Mucosa of rectum (tissue), 2 donors: ENCODE measurements around the gene AADAT.
"Not testable (repeated sequence)": the region's sequence is repeated elsewhere in the genome, so short reads cannot be mapped to it uniquely, and the experiment has no call there.

Experiments
- H3K27ac ChIP-seq, 2 donors: one replicate each; pipeline ENCODE4 v1.7.0; 2013; ENCODE audit warnings: inconsistent platforms in 2 of 2, low read depth in 2 of 2, low read length in 2 of 2
- H3K27me3 ChIP-seq, 2 donors: one replicate each; pipeline ENCODE4 v1.7.0; 2013; ENCODE audit warnings: low read length in 2 of 2; ENCODE audit not compliant: control insufficient read depth in 2 of 2, insufficient read depth in 2 of 2
- H3K36me3 ChIP-seq, 2 donors: one replicate each; pipeline ENCODE4 v1.7.0; 2013; ENCODE audit warnings: low read length in 2 of 2; ENCODE audit not compliant: control insufficient read depth in 2 of 2, insufficient read depth in 2 of 2
- H3K4me1 ChIP-seq, 2 donors: one replicate each; pipeline ENCODE4 v1.7.0; 2013; ENCODE audit warnings: low read length in 2 of 2, mild to moderate bottlenecking in 1 of 2; ENCODE audit not compliant: control insufficient read depth in 2 of 2, insufficient read depth in 2 of 2
- H3K4me3 ChIP-seq, 2 donors: one replicate each; pipeline ENCODE4 v1.7.0; 2013; ENCODE audit warnings: low read length in 2 of 2
- H3K9ac ChIP-seq, 2 donors: one replicate each; pipeline ENCODE4 v1.7.0; 2013; ENCODE audit warnings: low read length in 2 of 2, low read depth in 1 of 2, mild to moderate bottlenecking in 1 of 2
- H3K9me3 ChIP-seq, 2 donors: one replicate each; pipeline ENCODE4 v1.7.0; 2013; ENCODE audit warnings: low read length in 2 of 2; ENCODE audit not compliant: control insufficient read depth in 2 of 2
- donor health status: healthy.
- donor health status: Normal muscosa, but diverticular disease.

Gene AADAT

DNA sequence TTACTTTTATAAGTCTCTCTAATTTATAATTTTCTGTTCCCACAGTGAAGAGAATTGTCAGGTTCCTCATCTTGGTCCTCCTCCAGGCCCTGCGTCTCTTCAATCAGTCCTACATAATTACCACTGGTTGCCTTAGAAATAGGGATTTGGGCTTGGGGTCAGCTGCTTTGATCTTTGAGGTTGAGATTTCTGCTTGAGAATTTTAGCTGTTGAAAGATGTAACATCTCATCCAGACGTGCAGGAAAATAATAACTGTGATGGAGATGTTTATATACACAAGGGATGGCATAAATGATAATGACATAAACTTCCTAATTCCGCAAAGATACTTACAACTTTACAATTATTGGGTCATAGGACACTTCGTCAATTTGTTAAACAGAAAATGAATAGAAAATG, 30.3 kb downstream of the AADAT start:
- Histone ChIP-seq H3K27ac (no peak overlapping the region), H3K27me3 (no peaks in the 10 kb centered on the region), H3K36me3 (no peaks in the 10 kb centered on the region), H3K4me3 (no peak overlapping the region), H3K4me1 (no peaks in the 10 kb centered on the region), H3K9ac (no peak overlapping the region), H3K9me3 (no peaks in the 10 kb centered on the region)

DNA sequence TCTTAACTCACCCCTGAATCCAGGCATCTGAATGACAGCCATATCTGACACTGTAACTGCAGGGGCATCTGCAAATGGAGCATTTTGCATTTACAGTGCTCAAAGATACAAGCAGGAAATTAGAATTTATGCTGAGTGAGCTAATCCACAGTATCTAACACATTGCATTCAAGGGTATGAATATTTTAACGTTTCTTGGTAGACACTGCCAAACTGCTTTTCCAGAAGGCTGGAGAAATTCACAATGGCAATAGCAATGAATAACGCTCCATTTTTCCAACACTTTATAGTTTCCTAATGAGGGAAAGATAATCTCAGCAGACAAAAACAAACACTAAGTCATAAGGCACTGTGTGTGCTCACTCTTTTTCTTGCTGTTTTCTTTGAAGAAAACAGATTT, 30.9 kb downstream of the AADAT start:
- Histone ChIP-seq H3K27ac (no peak overlapping the region), H3K36me3 (no peaks in the 10 kb centered on the region), H3K27me3 (no peaks in the 10 kb centered on the region), H3K9me3 (no peaks in the 10 kb centered on the region), H3K9ac (no peak overlapping the region), H3K4me1 (no peaks in the 10 kb centered on the region), H3K4me3 (no peak overlapping the region)

DNA sequence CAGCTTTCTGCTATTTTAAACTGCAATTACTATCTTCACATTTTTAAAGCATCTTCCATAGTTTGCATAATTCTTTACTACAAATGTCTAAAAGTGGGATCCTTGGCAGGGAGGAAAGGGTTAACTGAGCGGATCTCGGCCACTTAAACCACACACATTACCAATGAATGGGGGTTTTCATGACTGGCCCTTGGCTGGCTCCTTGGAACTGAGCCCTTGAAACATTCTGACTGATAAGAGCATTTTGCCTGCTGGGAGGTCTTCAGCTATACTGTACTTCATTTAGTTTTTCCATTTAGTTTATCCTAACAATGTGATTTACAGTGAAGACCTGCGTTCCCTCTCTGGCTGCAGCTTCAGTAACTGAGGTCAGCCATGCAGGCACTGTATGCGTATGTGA, 31.9 kb downstream of the AADAT start:
- no peaks in the 10 kb centered on the region for H3K9me3 ChIP-seq
- no peak overlapping the region for H3K9ac ChIP-seq
- no peak overlapping the region for H3K27ac ChIP-seq
- H3K36me3 ChIP-seq = no peaks in the 10 kb centered on the region
- H3K4me1 ChIP-seq = no peaks in the 10 kb centered on the region
- no peak overlapping the region for H3K4me3 ChIP-seq
- H3K27me3 ChIP-seq = no peaks in the 10 kb centered on the region

DNA sequence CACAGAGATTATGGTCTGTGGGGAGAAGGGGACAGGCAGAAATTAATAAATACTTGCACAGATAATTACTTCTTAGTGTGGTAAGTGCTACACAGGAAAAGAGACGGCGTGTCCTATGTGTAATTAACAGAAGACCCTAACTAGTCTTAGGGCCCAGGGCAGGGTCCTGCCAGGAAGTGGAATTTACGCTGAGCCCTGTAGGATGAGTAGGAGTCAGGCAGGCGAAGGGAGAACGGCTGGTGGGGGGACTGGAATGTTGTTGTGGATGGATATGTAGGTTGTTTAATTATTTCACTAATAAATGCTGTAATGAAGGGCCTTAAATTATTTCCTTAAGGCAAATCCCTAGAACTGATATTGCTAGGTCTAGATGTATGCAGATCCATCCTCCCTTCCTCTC, 36.8 kb downstream of the AADAT start:
- Histone ChIP-seq H3K27me3 (no peaks in the 10 kb centered on the region), H3K27ac (no peak overlapping the region), H3K9me3 (no peaks in the 10 kb centered on the region), H3K4me1 (no peaks in the 10 kb centered on the region), H3K4me3 (no peak overlapping the region), H3K9ac (no peak overlapping the region), H3K36me3 (no peaks in the 10 kb centered on the region)

DNA sequence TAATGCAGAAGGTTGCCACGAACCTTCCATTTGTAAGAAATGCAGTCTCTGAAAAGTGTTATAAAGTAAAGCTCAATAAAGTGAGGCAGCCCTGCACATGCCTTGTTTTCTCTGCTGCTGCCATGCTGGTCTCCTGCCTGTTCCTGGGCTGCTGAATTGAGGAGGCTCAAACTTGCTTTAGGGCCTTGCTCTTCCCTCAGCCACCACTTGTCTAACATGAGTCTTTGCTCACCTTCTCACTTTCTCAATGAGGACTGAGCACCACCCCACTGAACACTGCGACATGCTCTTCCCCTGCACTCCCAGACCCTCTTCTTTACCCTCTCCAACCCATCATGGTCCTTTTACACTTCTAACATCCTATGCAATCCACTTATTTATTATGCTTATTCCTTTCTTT, 38.4 kb downstream of the AADAT start:
- H3K4me3 ChIP-seq = no peak overlapping the region
- no peak overlapping the region for H3K27ac ChIP-seq
- no peaks in the 10 kb centered on the region for H3K27me3 ChIP-seq
- no peak overlapping the region for H3K9ac ChIP-seq
- no peaks in the 10 kb centered on the region for H3K36me3 ChIP-seq
- no peaks in the 10 kb centered on the region for H3K9me3 ChIP-seq
- H3K4me1 ChIP-seq = no peaks in the 10 kb centered on the region

DNA sequence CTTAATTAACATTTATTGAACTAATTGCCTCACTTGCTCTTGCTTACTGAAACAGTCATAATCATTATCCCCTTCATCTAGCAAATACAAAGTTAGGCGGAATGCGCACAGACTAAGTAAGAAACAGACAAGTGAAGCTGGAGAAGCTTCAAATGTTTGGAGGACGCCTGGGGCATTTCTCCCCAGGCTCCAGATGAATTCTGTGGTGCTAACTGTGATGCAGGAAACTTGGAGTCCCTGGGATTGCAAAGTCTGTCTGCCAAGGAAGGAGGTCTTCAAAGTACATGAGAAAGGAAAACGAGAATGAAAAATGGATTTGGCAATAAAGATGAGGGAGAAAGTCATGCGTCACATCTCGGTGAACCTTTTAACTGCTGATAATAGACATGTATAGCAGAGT, 40.0 kb downstream of the AADAT start:
- Histone ChIP-seq H3K9me3 (no peaks in the 10 kb centered on the region), H3K27ac (no peak overlapping the region), H3K4me3 (no peak overlapping the region), H3K4me1 (no peaks in the 10 kb centered on the region), H3K36me3 (no peaks in the 10 kb centered on the region), H3K27me3 (no peaks in the 10 kb centered on the region), H3K9ac (no peak overlapping the region)

DNA sequence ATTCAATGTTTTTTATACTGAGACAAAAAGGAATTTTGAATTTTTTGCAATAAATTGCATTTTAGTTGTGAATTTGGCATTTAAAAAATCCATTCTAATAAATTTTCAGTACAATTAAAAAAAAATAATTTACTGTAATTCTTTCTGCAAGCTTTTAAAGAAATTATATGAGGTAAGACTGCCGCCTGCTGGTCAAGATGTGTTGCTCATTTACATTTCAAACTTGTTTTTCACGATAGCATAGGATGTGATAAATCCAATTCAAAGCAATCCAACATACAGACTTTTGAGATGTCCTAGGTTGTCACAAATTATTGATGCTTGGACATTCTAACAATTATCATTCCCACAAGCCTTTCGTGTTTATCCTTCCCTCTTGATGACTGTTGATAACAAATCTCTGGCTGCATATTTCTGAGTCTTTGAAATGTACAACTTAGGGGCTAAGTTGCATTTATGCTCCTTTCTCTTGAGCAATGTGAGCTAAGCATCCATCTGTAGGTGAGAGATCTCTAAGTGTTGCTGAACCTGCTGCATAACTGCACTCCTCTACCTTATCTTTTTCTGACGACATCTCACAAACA, 41.9 kb downstream of the AADAT start:
- Histone ChIP-seq H3K4me1 (no peaks in the 10 kb centered on the region), H3K9ac (no peak overlapping the region), H3K27me3 (no peaks in the 10 kb centered on the region), H3K9me3 (no peaks in the 10 kb centered on the region), H3K4me3 (no peak overlapping the region), H3K27ac (no peak overlapping the region), H3K36me3 (no peaks in the 10 kb centered on the region)

DNA sequence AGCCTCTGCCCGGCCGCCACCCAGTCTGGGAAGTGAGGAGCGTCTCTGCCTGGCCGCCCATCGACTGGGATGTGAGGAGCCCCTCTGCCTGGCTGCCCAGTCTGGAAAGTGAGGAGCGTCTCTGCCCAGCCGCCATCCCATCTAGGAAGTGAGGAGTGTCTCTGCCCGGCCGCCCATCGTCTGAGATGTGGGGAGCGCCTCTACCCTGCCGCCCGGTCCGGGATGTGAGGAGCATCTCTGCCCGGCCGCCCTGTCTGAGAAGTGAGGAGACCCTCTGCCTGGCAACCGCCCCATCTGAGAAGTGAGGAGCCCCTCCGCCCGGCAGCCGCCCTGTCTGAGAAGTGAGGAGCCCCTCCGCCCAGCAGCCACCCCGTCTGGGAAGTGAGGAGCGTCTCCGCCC, 43.6 kb downstream of the AADAT start:
- not testable (repeated sequence) for H3K9ac ChIP-seq, H3K27me3 ChIP-seq, H3K9me3 ChIP-seq, H3K36me3 ChIP-seq, H3K4me1 ChIP-seq, H3K27ac ChIP-seq, H3K4me3 ChIP-seq

DNA sequence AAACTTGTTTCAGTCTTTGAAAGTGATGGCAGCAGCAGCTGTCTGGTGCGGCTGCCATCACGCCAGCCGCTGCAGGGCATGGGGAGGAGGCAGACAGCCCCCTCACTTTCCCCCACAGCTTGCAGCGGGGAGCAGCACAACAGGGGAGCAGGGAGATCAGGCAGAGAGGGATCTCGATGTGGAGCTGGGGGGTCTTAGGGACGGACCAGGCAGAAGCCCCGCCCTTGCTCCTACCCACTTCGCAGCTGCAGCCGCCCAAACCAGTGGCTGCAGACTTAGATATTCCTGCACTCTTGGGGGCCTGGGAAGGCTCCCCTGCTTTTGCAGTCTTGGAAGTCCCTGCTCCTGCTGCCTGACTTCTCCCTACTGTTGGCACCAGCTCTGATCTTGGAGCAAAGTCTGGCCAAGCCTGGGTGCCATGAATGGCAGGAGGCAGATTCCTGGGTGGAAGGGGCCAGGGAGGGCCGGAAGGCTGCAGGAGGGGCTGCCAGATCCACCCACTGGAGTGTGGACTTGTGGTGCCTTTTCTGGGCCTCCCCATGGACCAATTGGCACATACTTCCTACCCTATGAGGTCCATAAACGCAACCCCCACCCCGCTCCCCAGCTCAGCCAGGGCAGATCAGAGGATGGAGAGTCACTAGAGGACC, 49.6 kb downstream of the AADAT start:
- no peaks in the 10 kb centered on the region for H3K4me1 ChIP-seq
- H3K9ac ChIP-seq = no peak overlapping the region
- no peaks in the 10 kb centered on the region for H3K9me3 ChIP-seq
- no peak overlapping the region for H3K4me3 ChIP-seq
- H3K36me3 ChIP-seq = no peaks in the 10 kb centered on the region
- H3K27ac ChIP-seq = no peak overlapping the region
- no peaks in the 10 kb centered on the region for H3K27me3 ChIP-seq

DNA sequence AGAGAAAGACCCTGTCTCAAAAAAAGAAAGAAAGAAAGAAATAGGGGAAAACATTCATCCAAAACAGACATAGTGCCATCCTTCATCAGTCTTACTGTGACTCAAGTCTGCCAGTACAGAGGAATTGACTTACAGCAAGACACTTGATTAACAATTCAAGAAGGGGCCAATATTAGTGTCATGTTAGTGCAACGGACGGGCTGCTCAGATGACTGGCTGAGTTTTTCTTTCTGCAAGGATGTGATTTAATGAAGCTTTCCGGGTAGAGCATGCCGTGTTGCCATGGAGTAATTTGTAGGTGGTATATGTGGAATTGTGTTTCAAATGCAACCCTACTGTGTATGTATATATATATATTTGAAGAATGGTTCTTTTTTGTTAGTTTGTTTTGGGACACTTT, 51.0 kb downstream of the AADAT start:
- H3K9me3 ChIP-seq = no peaks in the 10 kb centered on the region
- no peak overlapping the region for H3K9ac ChIP-seq
- no peaks in the 10 kb centered on the region for H3K27me3 ChIP-seq
- no peak overlapping the region for H3K27ac ChIP-seq
- H3K4me1 ChIP-seq = no peaks in the 10 kb centered on the region
- no peaks in the 10 kb centered on the region for H3K36me3 ChIP-seq
- no peak overlapping the region for H3K4me3 ChIP-seq

DNA sequence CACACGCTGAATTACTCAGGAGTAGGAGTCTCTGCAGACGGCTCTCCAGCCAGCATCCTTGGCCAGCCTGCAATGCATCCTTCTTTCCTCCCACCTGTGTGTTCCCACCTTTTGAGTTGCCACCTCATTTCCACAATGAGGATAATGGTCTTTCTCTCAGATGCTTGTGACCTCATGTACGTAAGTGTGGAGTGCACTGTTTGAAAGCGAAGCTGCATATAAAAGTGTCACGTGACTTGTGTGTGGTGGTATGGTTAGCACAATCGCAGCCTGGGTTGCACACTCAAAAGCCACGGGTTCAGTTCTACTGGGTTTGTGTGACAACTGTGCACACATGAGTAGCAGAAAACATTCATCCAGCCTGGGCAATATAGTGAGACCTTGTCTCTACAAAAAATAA, 51.5 kb downstream of the AADAT start:
- Histone ChIP-seq H3K9ac (no peak overlapping the region), H3K4me1 (no peaks in the 10 kb centered on the region), H3K36me3 (no peaks in the 10 kb centered on the region)

More for the DNA sequence above, 51.5 kb downstream of the AADAT start:
- Histone ChIP-seq H3K4me3 (no peak overlapping the region), H3K27me3 (no peaks in the 10 kb centered on the region), H3K27ac (no peak overlapping the region), H3K9me3 (no peaks in the 10 kb centered on the region)
